CD1c-positive myeloid dendritic cell (primary cell): ENCODE measurements around the gene TMEM131L.
A peak's percentile ranks its signal among the peaks of the same experiment; 100 is the strongest.
"Not testable (repeated sequence)": the region's sequence is repeated elsewhere in the genome, so short reads cannot be mapped to it uniquely, and the experiment has no call there.

Experiments
- DNase-seq: peaks from one replicate; pipeline ENCODE4 v3.0.0-alpha.2; 2016; ENCODE audit errors: extremely low spot score

The TMEM131L gene

DNA sequence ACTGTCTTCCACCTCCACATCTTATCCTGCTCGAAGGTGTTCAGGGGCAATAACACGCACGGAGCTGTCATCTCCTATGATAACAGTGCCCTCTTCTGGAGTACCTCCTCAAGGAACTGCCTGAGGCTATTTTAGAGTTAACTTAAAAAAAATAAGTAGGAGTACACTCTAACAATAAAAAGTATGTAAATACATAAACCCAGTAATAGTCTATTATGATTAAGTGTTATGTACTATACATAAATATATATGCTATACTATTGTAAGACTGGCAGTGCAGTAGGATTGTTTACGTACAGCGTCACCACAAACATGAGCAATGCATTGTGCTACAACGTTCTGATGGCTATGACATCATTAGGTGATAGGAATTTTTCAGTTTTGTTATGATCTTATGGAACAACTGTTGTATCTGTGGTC, 183.4 kb downstream of the TMEM131L start:
- no peak for DNase-seq

GRCh38 chr4:153651116-153651515, 185.0 kb downstream of the TMEM131L start:
- DNase-seq, result peak; percentile 36

- peak; percentile 92 for DNase-seq
These were observed 185.4 kb downstream of the TMEM131L start for GRCh38 chr4:153651587-153651986.

DNA sequence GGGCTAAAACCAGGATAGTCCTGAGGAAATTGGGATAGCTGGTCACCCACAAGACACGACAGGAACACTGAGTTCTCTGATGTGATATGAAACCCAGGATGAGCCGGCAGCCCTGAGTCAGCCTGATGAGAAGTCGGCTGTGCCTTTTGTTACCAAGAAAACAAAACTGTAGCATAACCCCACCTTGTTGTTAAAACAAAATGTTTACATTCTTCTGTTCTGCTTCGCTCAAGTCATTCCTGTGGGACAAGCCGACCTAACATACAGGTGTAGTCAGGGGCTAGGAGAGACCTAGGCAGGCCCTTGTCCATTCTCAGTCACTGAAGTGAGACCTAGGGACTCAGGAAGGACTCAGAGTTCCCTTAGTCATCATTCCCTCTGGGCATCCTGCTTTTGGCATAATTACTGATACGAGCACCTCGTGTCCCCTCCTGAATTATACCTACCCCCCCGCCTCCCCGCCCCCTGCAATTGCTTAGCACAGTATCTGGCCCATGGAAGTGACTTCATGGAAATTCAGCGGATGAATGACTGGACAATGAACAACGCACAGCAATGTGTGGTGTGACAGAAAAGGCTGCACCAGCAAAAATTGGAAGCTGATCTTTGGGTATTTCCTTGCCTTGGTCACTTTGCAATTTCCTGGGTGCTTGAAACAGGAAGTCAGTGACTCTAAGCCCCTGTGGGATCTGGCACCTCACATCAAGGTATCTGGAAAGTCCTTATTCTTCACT, 186.1 kb downstream of the TMEM131L start:
- DNase-seq, result peak; percentile 87

DNA sequence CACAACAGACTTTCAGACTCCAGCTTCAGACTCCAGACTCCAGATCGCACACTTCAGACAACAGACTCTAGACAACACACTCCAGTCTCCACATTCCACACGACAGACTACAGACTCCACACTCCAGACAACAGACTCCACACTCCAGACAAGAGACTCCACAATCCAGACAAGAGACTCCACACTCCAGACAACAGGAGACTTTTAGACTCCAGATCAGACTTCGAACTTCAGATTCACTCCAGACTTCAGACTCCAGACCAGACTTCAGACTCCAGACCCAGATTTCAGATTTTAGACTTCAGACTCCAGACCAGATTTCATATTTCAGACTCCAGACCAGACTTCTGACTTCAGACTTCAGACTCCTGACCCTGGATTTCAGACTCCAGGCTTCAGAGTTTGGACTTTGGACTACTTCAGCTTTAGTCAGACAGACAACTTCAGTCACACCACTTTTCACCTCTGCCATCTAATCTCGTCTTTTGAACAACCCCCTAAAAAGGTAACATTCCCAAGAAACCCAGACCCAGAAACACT, 188.9 kb downstream of the TMEM131L start:
- no peak for DNase-seq

GRCh38 chr4:153655928-153656327, 189.8 kb downstream of the TMEM131L start:
- DNase-seq, result peak; percentile 79

- DNase-seq, result peak; percentile 93
These were observed 195.2 kb downstream of the TMEM131L start for GRCh38 chr4:153661215-153661822.

- DNase-seq, result no peak
These were observed 195.7 kb downstream of the TMEM131L start for GRCh38 chr4:153661908-153662307.

DNA sequence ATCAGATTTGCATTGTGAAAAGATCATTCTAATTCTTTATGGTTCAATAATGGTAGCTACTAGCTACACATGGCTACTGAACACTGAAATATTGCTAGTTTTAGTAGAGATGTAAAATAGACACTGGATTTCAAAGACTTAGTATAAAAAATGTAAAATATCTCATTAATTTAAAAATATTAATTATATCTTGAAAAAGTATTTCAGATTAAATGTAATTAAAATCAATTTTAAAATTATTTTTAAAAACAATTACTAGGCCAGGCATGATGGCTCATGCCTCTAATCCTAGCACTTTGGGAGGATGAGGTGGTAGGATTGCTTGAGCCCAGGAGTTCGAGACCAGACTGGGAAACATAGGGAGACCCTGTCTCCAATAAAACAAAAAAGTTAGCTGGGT, 197.5 kb downstream of the TMEM131L start:
- DNase-seq, result no peak

DNA sequence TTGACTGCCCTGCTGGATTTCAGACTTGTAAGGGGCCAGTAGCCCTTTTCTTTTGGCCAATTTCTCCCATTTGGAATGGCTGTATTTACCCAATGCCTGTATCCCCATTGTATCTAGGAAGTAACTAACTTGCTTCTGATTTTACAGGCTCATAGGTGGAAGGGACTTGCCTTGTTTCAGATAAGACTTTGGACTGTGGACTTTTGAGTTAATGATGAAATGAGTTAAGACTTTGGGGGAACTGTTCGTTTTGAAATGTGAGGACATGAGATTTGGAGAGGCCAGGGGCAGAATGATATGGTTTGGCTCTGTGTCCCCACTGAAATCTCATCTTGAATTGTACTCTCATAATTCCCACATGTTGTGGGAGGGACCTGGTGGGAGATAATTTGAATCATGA, 200.3 kb downstream of the TMEM131L start:
- not testable (repeated sequence) for DNase-seq

- no peak for DNase-seq
These were observed 202.5 kb downstream of the TMEM131L start for GRCh38 chr4:153668647-153669046.

GRCh38 chr4:153669838-153670237, 203.7 kb downstream of the TMEM131L start:
- no peak for DNase-seq

GRCh38 chr4:153676486-153676885, 210.3 kb downstream of the TMEM131L start:
- no peak for DNase-seq

- peak; percentile 46 for DNase-seq
These were observed 210.8 kb downstream of the TMEM131L start for GRCh38 chr4:153676984-153677383.

- peak; percentile 22 for DNase-seq
These were observed 213.3 kb downstream of the TMEM131L start for GRCh38 chr4:153679486-153679885.

DNA sequence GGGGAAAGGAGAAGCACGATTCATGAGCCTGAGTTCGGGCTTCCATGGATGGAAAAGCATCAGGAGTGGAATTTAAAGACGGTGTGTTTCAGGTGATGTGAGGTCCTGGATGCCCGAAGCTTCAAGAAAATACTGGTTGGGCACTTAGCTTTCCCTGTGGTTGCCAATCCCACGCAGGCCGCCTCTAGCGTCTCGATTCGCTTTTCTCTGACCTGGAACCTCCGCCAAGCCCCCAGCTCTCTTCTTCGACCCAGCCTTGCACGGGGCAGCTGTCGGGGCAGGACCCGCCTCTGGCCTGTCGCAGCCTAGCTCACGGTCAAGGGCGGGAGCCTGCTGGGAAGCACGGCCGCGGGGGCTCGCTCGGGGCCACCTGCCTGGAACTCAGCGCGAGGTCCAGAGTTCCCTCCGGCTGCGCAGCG, 217.6 kb downstream of the TMEM131L start:
- no peak for DNase-seq

DNA sequence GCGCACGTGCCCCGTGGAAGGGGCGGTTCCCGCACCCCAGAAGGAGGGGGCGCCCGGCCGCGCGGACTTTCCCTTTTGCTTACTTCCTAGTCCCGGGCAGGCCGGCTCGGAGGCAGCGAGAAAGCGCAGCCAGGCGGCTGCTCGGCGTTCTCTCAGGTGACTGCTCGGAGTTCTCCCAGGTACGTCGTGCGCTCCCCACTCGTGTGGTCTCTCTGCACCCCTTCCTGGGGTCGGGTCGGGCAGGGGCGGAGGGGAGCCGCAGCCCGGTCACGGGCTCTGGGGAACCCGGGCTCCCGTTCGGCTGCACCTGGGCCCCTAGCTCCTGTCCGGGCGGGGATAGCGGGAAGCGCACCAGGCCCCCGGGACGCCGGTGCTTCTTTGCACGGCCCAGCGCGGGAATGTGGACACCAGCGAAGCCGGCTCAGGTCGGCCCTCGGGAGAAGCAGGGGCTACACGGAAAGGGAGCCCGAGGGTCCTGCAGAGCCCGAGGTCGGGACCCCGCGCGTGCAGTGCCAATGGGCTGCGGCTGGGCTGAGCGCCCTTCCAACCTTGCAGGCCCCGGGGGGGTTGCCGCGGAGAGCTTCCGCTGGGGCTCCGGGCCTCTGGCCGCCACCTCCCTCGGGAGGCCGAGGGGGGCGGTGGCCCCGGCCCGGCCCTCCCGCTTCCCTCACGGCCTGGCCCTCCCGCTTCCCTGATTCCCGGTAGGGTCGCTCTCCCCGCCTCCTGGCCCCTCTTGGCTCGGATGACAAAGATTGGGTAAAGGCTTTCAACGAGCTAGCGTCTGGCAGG, 218.2 kb downstream of the TMEM131L start, which contains the start of gene TLR2:
Gene TLR2, plus strand, starts transcription at position 99 of the 789 bp plus-strand sequence. CDS start 18,628 bp downstream, outside the sequence.
- peak; percentile 90 for DNase-seq

- no peak for DNase-seq
These were observed 218.8 kb downstream of the TMEM131L start for GRCh38 chr4:153684971-153685371.
